Measurements from ENCODE around the gene HIVEP3.

The HIVEP3 gene

GRCh38 chr1:41571041-41571440 is 347.7 kb downstream of the HIVEP3 start:
- no peak overlapping the region for H3K4me3 ChIP-seq (ENCODE audit: low read length)
- no peak for DNase-seq (ENCODE audit: low read depth)
- no peak for TF ChIP-seq CTCF (conservative IDR thresholded peaks at IDR 0.05; ENCODE audit: low read depth, low read length)

GRCh38 chr1:41568204-41568603 is 350.5 kb downstream of the HIVEP3 start:
- H3K4me3 ChIP-seq (ENCODE audit: low read length), result no peak overlapping the region
- no peak for DNase-seq (ENCODE audit: low read depth)
- TF ChIP-seq CTCF (conservative IDR thresholded peaks at IDR 0.05; ENCODE audit: low read depth, low read length), result no peak

- no peak overlapping the region for H3K4me3 ChIP-seq (ENCODE audit: low read length)
- no peak for DNase-seq (ENCODE audit: low read depth)
- no peak for TF ChIP-seq CTCF (conservative IDR thresholded peaks at IDR 0.05; ENCODE audit: low read depth, low read length)
Measured at GRCh38 chr1:41566969-41567368, 351.8 kb downstream of the HIVEP3 start.

GRCh38 chr1:41566274-41566885 is 352.3 kb downstream of the HIVEP3 start:
- no peak overlapping the region for H3K4me3 ChIP-seq (ENCODE audit: low read length)
- no peak for DNase-seq (ENCODE audit: low read depth)
- TF ChIP-seq CTCF (conservative IDR thresholded peaks at IDR 0.05; ENCODE audit: low read depth, low read length), result no peak

GRCh38 chr1:41564741-41565475 is 353.8 kb downstream of the HIVEP3 start:
- H3K4me3 ChIP-seq (ENCODE audit: low read length), result no peak overlapping the region
- no peak for TF ChIP-seq CTCF (conservative IDR thresholded peaks at IDR 0.05; ENCODE audit: low read depth, low read length)
- DNase-seq (ENCODE audit: low read depth), result no peak

- no peak for TF ChIP-seq CTCF (conservative IDR thresholded peaks at IDR 0.05; ENCODE audit: low read depth, low read length)
- no peak overlapping the region for H3K4me3 ChIP-seq (ENCODE audit: low read length)
- no peak for DNase-seq (ENCODE audit: low read depth)
Measured at GRCh38 chr1:41562328-41562727, 356.4 kb downstream of the HIVEP3 start.

GRCh38 chr1:41560931-41561330 is 357.8 kb downstream of the HIVEP3 start:
- TF ChIP-seq CTCF (conservative IDR thresholded peaks at IDR 0.05; ENCODE audit: low read depth, low read length), result no peak
- no peak overlapping the region for H3K4me3 ChIP-seq (ENCODE audit: low read length)

More at GRCh38 chr1:41560931-41561330, 357.8 kb downstream of the HIVEP3 start:
- no peak for DNase-seq (ENCODE audit: low read depth)

All from retinal pigment epithelial cell (primary cell).